ENCODE measurements around the gene S100PBP.

DNA sequence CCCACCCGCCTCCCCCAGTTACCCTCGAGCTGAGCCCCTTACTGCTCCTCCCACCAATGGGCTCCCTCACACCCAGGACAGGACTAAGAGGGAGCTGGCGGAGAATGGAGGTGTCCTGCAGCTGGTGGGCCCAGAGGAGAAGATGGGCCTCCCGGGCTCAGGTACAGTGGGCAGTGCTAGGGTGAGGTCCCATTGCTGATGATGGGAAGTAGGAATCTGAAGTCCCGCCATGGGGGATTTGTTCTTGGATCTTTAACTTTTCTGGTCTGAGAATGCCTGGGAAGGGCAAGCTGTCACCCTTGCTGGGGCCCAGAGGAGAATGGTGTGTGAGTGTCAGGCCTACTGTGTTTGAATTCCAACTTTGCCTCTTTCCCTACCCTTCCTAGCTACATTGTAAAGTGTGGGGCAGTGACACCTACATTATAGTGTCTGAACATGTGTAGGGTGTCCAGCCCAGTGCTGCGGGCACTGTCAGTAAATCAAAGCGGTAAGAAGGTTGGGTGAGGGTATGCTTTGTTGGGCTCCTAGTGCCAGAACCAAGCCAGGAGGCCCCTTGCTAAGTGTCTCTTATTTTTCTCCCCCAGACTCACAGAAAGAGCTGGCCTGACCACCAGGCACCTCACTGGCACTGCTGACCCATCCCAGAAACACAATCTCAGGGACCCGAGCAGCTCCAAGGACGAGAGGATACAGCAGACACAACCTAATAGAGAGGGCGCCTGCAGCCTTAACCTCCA, 45.0 kb upstream of the S100PBP start:
- TF ChIP-seq, protein P1, sequence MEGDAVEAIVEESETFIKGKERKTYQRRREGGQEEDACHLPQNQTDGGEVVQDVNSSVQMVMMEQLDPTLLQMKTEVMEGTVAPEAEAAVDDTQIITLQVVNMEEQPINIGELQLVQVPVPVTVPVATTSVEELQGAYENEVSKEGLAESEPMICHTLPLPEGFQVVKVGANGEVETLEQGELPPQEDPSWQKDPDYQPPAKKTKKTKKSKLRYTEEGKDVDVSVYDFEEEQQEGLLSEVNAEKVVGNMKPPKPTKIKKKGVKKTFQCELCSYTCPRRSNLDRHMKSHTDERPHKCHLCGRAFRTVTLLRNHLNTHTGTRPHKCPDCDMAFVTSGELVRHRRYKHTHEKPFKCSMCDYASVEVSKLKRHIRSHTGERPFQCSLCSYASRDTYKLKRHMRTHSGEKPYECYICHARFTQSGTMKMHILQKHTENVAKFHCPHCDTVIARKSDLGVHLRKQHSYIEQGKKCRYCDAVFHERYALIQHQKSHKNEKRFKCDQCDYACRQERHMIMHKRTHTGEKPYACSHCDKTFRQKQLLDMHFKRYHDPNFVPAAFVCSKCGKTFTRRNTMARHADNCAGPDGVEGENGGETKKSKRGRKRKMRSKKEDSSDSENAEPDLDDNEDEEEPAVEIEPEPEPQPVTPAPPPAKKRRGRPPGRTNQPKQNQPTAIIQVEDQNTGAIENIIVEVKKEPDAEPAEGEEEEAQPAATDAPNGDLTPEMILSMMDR (IDR thresholded peaks at IDR 0.05): no peak
- TF ChIP-seq POLR2AphosphoS5 (IDR thresholded peaks at IDR 0.05): no peak
- no peak for TF ChIP-seq POLR2A (IDR thresholded peaks at IDR 0.05)
- no peak for TF ChIP-seq EP300 (IDR thresholded peaks at IDR 0.05)

Measured in stomach (tissue), 4 donors.